NCI-H1105 treated with DMSO at 0.1 percent for 48 hours (cell line): ENCODE data around the gene ERFE.

ENCODE experiments used
- DNase-seq: peaks from one replicate; lab custom pipeline; 2025; lab: John Stamatoyannopoulos, UW

The ERFE gene

GRCh38 chr2:238155761-238156694 lies 2.7 kb upstream of the ERFE start:
- no peak for DNase-seq

DNA sequence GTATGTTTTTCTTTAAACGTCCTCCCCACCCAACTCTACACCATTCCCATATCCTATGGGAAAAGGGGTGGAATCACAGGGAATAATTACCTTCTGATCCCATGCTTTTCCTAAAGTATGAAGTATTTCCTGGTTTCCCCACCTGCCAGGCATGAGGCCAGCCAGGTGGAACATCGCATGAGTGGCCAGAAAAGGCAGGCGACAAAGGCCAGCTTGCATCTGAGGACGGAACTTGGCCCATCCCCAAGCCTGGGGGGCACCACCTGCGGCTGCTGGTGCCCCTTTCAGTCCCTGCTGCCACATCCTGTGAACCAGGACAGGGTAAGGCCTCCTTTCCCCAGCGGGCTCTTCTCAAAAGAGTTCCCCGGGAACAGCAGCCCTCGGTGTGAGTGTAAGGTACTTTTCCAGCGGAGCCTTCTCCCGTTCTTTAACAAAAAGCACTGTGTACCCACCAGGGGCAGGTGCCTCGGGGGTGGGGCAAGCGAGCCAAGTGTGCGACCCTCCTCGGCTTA lies 1.2 kb upstream of the ERFE start:
- DNase-seq: peak; percentile 11

DNA sequence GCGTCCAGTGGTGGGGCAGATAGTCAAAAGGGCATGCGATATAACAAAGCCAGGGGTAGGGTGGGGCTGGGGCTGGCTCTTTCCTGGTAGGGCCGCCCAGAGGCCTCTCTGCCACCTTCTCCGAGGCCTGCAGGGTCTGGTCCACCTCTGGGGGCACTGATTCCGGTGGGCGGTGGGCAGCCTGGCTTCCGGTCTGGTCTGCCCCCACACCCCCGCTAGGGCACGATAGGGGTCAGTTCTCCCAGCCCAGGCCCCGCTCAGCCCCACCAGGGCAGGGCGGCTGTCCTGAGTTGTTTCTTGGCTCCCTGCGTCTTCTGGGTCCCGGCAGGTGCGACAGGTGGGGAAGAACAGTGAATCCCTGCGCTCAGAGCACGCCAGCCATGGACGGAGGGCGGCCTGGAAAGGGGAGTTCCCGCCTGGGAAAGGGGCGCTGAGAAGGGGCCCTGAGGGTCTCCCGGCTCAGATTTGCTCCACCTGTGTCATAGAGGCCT lies 707 bp upstream of the ERFE start:
- DNase-seq: no peak

DNA sequence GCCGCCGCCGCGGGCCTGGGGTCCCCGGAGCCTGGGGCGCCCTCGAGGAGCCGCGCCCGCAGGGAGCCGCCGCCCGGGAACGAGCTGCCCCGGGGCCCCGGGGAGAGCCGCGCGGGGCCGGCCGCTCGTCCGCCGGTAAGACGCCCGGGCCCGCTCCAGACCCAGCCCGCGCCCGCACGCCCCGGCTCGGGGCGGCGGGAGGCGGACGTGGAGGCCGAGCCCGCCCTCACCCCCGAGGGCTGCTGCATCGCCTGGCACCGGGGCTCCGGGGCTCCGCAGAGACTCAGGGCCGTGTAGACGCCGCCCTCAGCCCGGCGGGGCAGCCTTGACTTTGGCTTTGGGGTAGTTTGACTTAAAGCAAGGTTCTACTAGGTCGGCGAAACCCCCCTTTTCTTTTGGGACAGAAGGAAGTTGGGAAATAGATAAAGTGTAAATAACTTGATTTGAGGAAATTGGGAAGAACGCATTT lies 335 bp downstream of the ERFE start:
- no peak for DNase-seq

DNA sequence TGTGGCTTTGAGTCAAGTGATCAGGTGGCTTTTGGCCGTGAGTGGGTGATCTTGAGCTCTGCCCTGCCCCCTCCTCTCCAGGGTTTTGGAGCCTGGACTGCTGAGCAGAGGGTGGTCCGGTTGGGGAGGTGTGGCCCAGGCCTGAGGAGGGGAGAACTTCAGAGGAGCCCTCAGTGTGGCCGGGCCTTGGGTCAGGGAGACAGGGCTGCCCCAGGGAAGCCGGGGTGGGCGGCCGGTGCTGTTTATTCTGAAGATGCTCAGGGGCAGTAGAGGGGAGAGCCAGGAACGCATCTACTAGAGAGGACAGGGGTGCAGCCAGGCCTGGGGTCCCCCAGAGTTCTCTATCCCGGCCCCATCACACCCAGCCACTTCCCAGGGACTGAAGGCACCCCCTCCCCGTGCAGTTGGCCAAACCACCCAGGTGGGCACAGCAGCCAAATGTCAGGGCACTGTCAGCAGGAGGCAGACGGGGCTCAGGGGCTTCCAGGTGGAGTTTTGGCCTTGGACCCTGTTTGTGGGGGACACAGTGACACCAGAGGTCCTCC lies 963 bp downstream of the ERFE start:
- no peak for DNase-seq

- no peak for DNase-seq
Measured at GRCh38 chr2:238160206-238161129, 1.7 kb downstream of the ERFE start.

GRCh38 chr2:238161291-238162051 lies 2.7 kb downstream of the ERFE start:
- DNase-seq: no peak

DNA sequence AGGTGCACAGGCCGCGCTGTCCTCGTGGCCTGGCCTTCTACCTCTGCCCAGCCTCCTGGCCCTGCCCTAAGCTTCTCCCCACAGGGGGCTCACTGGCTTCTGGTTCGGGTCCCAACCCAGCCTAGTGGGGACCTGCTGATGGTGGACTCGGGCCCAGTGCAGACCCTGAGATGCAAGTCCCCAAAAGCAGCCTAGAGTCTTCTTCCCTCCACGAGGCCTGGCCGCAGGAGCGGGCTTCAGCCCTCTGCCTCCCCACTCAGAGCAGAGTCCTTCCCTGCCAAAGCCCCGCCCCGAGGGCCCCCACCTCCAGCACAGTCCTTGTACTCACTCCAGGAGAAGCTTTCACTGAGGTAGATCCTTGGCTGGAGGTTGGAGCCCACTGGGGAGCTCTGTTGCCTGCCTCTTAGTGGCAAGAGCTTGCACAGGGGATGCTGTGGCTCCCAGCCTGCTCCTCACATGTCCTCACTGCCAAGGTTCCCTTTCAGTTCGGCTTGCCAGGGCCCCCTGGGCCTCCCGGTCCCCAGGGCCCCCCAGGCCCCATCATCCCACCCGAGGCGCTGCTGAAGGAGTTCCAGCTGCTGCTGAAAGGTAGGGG lies 3.6 kb downstream of the ERFE start:
- DNase-seq: no peak

- DNase-seq: no peak
Measured at GRCh38 chr2:238162846-238163441, 4.2 kb downstream of the ERFE start.

GRCh38 chr2:238163481-238164198 lies 4.9 kb downstream of the ERFE start:
- peak; percentile 9 for DNase-seq

GRCh38 chr2:238164906-238165287 lies 6.1 kb downstream of the ERFE start:
- DNase-seq: no peak

DNA sequence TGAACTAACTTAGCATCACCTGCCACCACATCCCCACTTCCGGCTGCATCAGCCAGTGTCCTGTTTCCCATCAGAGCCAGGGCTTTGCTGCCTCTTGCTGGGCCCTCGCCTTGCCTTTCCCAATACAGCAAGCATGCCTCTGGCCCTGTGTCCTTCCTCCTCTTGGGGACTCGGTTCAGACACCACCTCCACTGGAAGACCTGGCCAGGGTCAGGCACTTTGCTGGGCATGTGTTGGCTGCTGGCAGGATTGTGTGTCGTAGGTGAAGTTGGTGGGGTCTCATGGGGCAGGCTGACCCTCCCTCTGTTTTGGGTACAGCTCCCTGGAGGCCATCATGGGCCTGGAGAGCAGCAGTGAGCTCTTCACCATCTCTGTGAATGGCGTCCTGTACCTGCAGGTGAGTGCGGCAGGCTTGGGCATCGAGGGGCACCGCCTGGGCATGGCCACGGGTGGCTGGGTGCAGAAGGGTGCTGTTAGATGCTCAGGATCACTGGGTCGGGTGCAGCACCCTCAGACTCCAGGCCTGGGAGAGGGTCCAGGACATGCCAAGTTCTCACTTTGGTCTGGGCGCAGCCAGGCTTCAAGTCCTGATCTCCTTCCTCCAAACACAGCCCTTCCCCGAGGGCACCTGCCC lies 6.6 kb downstream of the ERFE start:
- no peak for DNase-seq

DNA sequence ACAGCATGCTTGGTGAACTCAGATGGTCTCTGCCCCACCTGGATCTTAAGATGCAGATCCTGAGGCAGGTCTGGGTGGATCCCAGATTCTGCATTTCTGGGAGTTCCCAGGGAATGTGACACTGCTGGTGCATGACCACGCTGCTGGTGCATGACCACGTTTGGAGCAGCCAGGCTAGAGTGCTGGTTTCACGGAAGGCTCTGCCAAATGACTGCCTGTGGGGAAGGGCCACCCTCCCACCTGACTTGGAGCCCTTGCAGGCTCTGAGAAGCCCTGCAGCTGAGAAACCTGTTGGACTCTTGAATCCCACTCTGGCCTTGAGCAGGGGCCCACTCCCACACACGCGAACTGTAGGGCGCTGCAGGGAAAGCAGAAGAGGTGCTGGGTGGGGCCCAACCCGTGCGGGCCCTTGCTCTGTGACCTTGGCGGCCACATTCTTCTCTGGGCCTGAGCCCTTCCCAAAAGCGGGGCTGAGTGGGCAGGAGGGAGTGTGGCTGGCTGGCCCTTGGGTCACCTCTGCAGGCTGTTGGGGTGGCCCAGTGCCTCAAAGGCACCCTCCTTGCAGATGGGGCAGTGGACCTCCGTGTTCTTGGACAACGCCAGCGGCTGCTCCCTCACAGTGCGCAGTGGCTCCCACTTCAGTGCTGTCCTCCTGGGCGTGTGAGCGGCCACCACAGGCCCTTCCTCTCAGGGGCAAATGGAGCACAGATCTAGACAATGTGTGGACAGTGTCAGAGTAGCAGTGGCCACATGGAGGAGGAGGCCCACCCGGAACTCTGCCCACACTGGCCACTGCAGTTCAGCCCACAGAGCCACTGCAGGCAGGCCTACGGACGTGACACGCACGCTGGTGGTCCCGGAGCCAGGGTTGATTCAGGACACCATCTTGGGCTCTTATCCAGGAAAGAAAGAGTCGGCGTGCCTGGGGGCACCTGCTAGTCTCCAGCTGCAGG lies 7.9 kb downstream of the ERFE start:
- no peak for DNase-seq

DNA sequence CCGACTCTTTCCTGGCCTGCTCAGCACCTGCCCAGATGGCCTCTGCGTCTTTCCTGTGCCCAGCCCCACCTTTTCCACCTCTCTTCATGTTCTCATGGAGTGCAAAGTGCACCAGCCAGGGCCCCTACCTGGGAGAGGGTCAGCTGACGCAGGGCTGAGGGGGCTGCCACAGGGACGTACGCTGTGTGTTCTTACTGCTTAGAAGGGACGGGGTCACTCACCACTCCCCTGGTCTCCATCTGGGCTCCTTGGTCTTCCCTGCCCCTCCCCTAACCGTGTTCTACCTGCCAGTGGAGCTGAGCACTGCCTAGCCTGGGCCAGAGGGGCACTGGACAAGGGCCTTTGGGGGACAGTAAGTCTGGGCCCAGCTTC lies 8.6 kb downstream of the ERFE start:
- no peak for DNase-seq

GRCh38 chr2:238167761-238168160 lies 9.0 kb downstream of the ERFE start:
- DNase-seq: no peak

GRCh38 chr2:238168196-238169047 lies 9.7 kb downstream of the ERFE start:
- no peak for DNase-seq

DNA sequence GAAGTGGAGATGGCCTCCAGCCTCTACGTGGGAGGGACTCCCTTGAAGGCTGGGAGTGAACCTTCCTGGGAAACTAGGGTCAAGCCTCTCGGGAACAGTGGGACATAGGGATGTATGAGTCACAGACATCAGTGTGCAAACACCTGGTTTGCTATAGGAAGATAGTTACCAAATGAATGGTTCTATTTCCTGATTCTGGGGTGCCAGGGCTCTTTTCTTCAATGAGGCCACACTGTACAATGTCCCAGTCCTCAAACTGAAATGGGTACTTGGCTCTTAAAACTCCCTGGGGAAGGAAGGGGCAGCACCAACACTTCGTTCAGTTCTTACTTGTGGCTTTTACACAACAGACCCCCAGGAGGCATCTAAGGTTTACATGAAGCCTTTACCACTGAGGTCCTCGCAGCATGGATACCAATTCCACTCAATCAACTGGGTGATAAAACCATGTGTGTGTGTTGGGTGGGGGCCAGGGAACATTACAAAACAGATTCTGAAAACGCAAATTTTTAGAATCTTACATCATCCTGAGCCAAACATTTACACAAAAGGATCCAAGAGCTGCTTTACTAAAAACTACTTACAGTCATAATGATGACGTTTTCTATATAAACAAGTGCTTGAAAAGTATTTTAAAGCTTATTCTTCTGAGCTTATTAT lies 10.4 kb downstream of the ERFE start:
- no peak for DNase-seq
